Left lobe of liver (tissue), 2 donors: ENCODE results near the gene DACH1. TPM values are rescaled to one million over a fixed set of nuclear protein-coding genes. Genes with fewer than 3 reads are reported as not detected.

Experiments used
- ATAC-seq: fragments of 200-7000 bp; cut with Tn5 transposase; one replicate; pipeline ENCODE4 v1.9.1; 2020; ENCODE audit warnings: mild to moderate bottlenecking, moderate library complexity
- DNase-seq: peaks from one replicate; pipeline ENCODE4 v3.0.0-alpha.2; 2020; ENCODE audit warnings: low spot score
- total RNA-seq: library from RNA; stranded (reverse); gene quantifications from one replicate; pipeline ENCODE4 v1.2.1, GENCODE V29; 2021
- donor health status: DM: no; HTN: no; CAD: no; lungs with moderate emphysema.
- donor health status: DM: no; HTN: yes; CAD: no.

DACH1 gene
- total RNA-seq, 1 donor from 2014 or later, result 1.2 TPM

- DNase-seq (no peak), ATAC-seq (no peak)
Measured at GRCh38 chr13:71591374-71591773, 275.6 kb downstream of the DACH1 start.

GRCh38 chr13:71590654-71591148 is 276.3 kb downstream of the DACH1 start:
- DNase-seq, result no peak
- no peak for ATAC-seq

GRCh38 chr13:71589032-71589431 is 278.0 kb downstream of the DACH1 start:
- DNase-seq (no peak), ATAC-seq (no peak)

GRCh38 chr13:71587817-71588216 is 279.2 kb downstream of the DACH1 start:
- DNase-seq (no peak), ATAC-seq (no peak)

GRCh38 chr13:71587193-71587592 is 279.8 kb downstream of the DACH1 start:
- ATAC-seq (no peak), DNase-seq (no peak)

GRCh38 chr13:71583581-71583980 is 283.4 kb downstream of the DACH1 start:
- no peak for DNase-seq

GRCh38 chr13:71580614-71581013 is 286.4 kb downstream of the DACH1 start:
- no peak for DNase-seq
- ATAC-seq, result no peak

More at GRCh38 chr13:71583581-71583980, 283.4 kb downstream of the DACH1 start:
- no peak for ATAC-seq

- ATAC-seq (no peak), DNase-seq (no peak)
Measured at GRCh38 chr13:71578048-71578447, 289.0 kb downstream of the DACH1 start.

GRCh38 chr13:71577127-71577526 is 289.9 kb downstream of the DACH1 start:
- ATAC-seq, result no peak

GRCh38 chr13:71576571-71576970 is 290.4 kb downstream of the DACH1 start:
- ATAC-seq (no peak), DNase-seq (no peak)

More at GRCh38 chr13:71577127-71577526, 289.9 kb downstream of the DACH1 start:
- DNase-seq, result no peak

- DNase-seq, result no peak
Measured at GRCh38 chr13:71546881-71547280, 320.1 kb downstream of the DACH1 start.

GRCh38 chr13:71540098-71540497 is 326.9 kb downstream of the DACH1 start:
- no peak for DNase-seq
- ATAC-seq, result no peak

More at GRCh38 chr13:71546881-71547280, 320.1 kb downstream of the DACH1 start:
- no peak for ATAC-seq

GRCh38 chr13:71536201-71536600 is 330.8 kb downstream of the DACH1 start:
- ATAC-seq, result no peak
- no peak for DNase-seq

- ATAC-seq (no peak), DNase-seq (no peak)
Measured at GRCh38 chr13:71524613-71525304, 342.2 kb downstream of the DACH1 start.

- DNase-seq (no peak), ATAC-seq (no peak)
Measured at GRCh38 chr13:71524245-71524612, 342.8 kb downstream of the DACH1 start.

GRCh38 chr13:71522941-71523526 is 344.0 kb downstream of the DACH1 start:
- no peak for ATAC-seq
- no peak for DNase-seq

- DNase-seq (no peak), ATAC-seq (no peak)
Measured at GRCh38 chr13:71517004-71517403, 350.0 kb downstream of the DACH1 start.

GRCh38 chr13:71516521-71516920 is 350.5 kb downstream of the DACH1 start:
- ATAC-seq (no peak), DNase-seq (no peak)

- no peak for DNase-seq
- ATAC-seq, result no peak
Measured at GRCh38 chr13:71515744-71516038, 351.3 kb downstream of the DACH1 start.

- ATAC-seq (no peak), DNase-seq (no peak)
Measured at GRCh38 chr13:71514900-71515743, 351.9 kb downstream of the DACH1 start.

- ATAC-seq (no peak), DNase-seq (no peak)
Measured at GRCh38 chr13:71513411-71514033, 353.5 kb downstream of the DACH1 start.
